IPS-NIHi7 (cell line): ENCODE results near the gene TXNRD3.
"Not testable (repeated sequence)": the region's sequence is repeated elsewhere in the genome, so short reads cannot be mapped to it uniquely, and the experiment has no call there.

Experiments
- DNase-seq: peaks from one replicate; pipeline ENCODE4 v3.0.0; 2012; ENCODE audit warnings: mixed read lengths; ENCODE audit errors: extremely low spot score

The TXNRD3 gene

DNA sequence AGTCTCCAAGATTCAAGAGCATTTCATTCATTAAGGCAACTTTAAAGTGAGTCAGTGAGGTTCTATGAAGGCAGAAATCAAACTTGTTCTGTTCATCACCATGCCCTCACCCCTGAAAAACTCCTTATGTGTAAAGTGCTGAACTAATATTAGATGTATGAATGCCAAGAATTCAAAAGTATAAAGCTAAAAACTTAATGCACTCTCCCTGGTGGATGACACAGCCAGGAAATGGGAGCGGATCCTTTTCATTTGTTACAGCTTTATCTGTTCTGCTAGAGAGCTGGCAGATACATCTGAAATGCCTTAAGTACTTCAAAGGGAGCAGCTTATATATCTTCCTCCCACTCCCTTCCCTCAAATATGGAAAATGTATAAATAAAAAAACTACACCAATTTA lies 8.2 kb downstream of the TXNRD3 start:
- DNase-seq: no peak

DNA sequence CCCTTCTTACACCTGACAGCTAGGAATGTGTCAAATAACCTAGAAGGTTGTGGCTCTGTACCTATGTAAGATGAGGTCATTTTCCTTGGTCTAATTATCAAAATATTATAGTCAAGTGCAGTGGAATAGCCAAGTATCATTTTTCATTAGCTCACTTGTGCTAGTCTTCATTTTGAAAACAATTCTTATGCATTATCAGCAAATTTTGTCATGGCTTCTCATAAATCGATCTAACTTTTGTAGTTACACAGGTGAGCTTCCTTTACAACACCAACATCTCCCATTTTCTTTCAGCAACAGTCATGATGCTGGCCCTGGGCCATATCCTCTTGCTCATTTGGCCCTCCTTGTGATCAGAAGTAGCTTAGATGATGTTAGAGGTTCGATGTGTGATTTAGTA lies 10.3 kb downstream of the TXNRD3 start:
- DNase-seq: no peak

DNA sequence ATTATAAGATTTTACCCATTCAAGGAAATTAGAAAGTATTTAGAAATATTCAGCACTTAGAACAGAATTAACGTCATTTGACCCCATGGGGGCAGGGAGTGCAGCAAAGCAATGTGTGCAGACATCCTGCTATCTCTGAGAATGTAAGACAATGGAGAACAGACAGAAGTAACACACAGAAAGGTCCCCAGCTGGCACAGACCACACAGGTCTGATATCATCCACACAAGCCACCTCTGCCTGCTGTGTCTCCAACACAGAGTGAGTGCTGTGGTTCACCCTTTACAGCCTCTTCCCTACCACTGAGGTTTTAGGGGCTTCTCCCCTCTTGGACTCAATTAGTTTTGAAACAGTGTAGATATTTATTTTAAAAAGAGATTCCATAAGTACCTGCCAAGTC lies 16.1 kb downstream of the TXNRD3 start:
- no peak for DNase-seq

DNA sequence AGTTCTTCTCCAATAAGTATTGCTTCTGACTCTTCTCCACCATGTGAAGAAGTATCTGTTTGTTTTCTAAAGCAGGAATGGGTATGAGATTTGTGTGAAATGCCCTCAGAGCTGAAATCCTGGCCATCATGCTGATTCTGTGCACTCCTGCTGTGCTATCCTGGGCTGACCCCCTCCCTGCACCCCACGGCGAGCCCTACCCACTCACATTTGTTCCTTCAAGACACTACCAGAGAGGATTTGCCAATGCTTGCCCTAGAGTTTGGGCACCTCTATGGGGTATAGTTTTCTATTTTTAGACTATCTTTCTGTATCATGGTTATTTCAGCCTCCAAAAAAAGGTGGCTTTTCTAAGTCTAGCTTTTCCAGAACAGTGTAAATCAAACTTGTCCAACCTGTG lies 18.5 kb downstream of the TXNRD3 start:
- no peak for DNase-seq

DNA sequence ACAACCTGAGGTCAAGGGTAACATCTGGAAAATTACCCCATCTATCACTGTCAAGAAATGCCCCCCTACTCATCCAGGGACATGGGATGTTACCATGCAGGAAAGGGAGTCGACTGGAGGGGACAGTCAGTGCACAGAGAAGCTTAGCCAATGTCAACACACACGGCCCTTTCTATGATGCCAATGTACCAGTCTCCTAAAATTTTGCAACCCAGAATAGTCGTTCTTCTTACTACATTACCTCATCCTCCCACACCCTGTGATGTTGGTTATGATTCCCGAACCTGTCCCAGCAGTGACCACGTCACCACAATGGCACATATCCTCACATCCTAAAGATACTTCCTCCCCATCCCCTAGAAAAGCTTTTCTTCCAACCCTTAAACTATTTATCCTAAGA lies 20.1 kb downstream of the TXNRD3 start:
- DNase-seq: no peak

DNA sequence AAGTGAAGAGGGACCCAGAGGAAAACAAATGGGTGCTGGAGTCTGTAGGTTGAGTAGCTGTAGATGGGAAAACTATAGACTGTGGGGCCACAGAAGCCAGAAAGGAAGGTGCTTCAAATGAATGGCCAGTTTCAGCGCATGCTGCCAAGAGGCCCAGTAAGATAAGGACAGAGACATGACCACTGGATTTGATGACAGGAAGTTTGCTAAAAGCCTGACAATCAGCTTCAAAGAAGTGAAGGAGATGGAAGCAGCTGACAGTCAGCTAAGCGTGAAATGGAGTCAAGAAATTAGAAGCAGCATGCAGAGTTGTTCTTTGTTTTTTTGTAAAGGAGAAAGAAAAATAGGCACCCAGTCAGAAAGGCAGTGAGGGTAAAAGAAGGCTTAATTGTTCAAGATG lies 24.9 kb downstream of the TXNRD3 start:
- DNase-seq: no peak

DNA sequence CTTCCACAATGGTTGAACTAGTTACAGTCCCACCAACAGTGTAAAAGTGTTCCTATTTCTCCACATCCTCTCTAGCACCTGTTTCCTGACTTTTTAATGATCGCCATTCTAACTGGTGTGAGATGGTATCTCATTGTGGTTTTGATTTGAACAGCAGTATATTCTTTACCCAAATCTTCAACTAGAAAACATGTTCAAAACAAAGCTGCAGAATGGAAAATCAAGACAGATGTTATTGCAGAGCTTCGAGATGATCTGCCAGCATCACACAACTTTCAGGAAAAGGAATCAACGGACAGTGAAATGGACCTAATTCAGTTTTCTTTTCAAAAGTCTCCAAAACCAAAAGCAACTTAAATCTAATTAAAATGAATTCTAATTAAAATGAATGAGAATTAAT lies 29.2 kb downstream of the TXNRD3 start:
- not testable (repeated sequence) for DNase-seq

DNA sequence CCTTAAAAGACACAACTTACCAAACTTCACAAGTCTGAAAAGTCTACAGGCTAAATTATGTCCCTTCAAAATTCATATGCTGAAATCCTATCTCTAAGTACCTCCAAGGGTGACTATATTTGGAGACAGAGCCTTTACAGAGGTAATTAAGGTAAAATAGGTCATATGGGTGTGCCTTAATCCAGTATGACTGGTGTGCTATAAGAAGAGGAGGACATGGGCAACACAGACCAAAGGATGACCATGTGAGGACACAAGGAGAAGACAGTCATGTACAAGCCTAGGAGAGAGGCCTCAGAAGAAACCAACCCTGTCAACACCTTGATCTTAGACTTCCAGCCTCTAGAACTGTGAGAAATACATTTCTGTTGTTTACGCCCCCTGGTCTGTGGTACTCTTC lies 32.2 kb downstream of the TXNRD3 start:
- DNase-seq: no peak

DNA sequence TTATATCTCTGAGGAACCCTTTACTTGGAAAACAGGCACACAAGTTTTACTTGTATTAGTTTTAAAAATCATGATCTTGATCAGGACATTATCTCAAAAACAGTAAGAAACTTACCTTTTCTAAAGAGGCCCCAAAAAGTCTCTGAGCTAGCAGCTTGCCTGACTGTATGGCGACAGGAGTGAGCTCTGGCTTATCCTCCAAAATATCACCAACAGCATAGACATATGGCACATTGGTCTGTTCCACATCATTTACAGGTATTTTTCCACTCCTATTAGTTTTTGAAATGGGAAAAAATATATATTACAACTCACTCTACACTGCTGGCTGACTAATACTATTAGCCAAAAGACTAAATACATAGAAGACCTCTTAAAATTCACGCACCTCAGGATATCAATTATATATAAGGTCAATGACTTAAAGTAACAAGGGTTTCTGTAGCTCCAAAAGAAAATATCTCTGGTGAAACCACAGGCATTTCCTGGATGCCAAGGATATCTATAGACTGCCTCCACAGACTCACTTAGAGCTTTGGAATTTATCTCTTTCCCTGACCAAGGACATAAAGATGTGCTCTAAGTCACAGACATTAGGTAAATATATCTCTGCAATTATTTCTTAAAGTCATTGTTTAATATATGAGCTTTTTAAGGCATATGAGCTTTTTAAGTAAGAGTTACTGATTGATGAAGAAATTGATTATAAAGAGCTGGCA lies 33.1 kb downstream of the TXNRD3 start:
- no peak for DNase-seq

DNA sequence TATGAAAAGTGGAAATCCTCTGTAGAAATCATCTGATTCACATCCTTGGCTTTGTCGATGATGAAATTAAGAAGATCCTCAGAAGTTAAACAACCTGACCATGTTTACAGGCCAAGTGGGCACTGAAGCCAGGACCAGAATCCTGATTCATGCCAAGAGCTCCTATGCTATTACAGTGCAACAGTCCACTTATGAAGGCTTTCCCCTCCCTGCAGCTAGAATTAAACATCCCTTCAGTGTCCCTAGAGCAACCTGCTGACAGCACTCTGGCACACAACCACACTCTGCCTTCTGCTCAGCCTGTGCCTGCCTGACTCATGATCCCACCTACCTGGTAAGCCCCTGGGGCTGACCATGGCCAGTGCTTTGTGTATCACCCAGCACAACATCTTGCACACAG lies 33.8 kb downstream of the TXNRD3 start:
- no peak for DNase-seq

DNA sequence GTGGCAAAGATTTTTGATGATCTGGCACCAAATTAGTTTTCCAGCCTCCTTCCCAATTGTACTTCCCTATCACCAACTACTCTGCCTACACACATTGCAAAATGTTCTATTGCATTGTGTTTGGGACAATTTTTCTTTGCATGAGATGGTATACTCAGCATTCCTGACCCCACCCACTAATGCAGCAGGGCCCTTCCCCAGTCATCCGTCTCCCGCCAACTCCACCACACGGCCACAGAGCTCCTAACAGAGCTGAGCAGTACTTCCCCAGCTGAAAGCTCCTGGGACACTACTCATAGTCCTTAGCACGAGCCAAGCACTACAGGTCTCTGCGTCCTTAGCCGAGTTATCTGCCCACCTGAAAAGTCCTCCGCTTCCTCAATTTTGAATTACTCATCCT lies 34.2 kb downstream of the TXNRD3 start:
- no peak for DNase-seq

DNA sequence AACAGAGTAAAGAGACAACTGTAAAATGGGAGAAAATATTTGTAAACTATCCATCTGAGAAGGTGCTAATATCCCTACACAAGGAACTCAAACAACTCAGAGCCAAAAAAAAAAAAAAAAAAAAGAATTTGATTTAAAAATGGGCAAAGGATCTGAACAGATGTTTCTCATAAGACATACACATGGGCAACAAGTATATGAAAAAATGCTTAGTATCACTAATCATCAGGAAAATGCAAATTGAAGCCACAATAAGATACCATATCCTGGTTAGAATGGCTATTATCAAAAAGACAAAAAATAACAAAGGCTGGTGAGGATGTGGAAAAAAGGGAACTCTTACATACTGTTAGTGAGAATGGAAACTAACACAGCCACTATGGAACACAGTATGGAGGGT lies 36.2 kb downstream of the TXNRD3 start:
- DNase-seq: no peak

DNA sequence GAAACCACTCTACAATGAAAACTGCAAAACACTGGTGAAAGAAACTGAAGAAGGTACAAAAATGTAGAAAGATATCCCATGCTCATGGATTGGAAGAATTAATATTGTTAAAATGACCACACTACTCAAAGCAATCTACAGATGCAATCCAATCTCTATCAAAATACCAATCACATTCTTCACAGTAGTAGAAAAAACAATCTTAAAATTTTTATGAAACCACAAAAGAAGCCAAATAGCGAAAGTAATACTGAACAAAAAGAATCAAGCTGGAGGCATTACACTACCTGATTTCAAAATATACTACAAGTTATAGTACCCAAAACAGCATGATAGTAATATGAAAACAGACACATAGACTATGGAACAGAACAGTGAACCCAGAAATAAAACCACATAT lies 36.9 kb downstream of the TXNRD3 start:
- no peak for DNase-seq

DNA sequence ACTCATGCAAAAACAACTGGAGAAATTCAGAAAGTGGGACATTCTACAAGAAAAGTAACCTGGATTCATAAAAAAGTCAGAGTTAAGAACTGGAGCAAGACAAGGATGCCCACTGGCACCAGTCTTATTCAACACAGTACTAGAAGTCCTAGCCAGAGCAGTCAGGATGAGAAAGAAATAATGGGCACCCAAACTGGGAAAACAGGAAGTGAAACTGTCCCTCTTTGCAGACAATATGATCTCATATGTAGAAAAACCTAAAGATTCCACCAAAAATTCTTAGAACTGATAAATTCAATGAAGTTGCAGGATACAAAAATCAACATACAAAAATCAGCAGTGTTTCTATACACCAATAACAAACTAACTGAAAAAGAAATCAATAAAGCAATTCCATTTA lies 37.4 kb downstream of the TXNRD3 start:
- DNase-seq: no peak

DNA sequence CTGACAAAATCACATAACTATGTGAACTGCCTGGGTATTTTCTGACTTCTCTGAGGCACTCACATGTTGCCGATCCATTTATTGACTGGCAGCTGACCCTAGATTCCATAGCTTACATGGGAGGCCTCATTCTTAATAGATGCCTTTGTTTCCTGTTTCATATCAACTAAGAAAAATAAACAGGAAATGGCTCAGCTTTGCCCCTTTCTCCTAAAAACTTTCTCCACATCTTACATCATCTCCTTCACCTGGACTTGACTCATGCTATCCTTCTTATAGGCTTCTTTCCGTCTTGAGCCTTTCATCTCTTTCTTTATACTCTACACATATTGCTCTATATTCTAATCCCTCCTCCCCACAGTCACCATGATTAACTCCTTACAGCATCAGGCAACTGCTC lies 38.0 kb downstream of the TXNRD3 start:
- no peak for DNase-seq

DNA sequence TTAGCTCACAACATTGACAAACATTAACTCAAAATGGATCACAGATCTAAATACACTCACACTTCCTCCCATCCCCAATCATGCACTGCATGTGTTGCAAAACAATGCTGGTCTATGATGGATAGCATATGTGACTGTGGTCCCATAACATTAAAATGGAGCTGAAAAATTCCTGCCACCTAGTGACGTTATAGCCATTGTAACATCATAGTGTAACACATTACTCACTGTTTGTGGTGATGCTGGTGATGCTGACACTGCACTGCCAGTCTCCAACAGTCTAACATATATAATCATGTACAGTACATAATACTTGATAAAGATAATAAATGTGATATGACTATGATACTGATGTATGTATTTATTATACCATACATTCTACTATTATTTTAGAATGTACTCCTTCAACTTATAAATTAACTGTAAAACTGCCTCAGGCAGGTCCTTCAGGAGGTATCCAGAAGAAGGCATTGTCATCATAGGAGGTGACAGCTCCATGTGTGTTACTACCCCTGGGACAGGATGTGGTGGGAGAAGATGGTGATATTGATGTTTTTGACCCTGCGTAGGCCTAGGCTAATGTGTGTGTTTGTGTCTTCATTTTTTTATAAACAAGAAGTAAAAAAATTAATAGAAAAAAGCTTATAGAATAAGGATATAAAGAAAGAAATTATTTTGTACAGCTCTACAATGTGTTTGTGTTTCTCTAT lies 41.3 kb downstream of the TXNRD3 start:
- no peak for DNase-seq

DNA sequence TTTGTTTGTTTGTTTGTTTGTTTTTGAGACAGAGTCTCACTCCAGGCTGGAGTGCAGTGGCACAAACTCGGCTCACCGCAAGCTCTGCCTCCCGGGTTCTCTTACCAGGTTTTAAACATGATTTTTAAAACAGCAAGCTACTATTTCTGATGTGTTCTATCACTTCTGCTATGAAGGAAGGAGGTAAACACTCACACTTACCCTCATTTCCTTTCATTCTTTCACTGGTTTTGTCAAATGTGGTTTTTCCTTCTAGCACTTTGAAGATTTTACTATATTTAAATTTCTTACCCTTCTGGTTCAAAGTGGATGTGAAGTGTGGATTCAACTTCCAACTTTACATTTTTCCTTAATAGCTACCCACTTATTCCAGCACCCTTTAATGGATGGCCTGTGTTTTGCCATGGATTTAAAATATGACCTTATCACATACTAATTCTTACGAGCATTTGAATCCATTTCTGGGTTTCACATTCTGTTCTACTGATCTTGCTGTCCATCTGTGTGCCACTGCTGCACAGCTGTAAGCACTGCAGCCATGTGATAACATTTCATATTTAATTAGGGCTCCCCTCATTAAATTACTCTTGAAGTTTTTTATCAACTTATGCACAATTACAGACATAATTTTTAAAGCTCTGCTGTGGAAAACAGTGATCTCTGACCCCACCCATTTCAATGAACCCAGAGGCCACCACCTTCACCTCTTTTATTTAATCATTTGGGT lies 42.3 kb downstream of the TXNRD3 start:
- DNase-seq: no peak

DNA sequence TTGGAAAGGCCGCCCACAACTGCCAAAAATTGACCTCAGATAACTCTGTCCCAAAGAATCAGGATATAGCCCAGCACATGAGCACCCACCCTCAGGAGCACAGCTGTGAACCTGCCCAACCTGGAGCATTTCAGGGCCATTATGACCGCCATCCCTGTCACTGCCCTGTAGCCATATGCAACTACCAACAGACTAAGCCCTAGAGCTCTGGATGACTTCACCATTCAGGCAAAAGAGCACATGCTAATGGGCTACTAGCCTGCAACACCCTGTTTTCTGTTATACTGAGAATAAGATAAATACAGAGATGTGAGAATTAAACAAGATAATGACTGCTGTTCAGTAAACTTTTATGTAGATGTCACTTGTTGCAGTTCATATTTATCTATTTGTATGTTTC lies 45.0 kb downstream of the TXNRD3 start:
- DNase-seq: no peak

DNA sequence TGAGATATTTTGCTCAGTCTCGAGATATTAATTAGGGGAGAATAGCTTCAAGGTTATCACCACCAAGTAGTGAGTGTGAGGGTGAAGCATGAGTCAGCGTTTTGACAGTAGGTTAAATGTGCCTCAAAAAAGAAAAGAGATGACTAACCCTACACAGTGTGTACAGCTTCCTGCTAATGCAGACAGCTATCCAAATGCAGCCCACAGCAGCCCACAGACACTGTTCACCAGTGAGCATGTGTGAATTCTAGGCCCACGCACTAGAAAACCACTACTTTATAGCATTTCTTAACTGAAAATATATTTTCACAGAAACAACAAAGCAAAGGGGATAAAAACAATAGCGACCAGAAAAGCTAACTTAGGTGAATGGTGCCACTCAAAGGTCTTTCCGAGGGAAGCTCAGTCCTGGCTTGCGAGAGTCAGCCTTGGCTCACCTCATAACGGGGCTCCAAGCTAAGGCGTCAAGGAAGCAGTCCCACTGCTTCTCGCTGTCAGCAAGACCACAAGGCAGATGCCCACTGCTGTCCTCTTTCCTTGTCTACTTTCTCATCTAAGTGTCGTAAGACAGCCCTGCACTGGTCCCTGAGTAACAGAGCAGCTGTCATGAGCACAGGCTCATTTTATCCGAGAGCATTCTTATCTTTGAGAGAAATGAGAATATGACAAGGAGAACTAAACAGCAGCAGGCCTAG lies 47.6 kb downstream of the TXNRD3 start:
- no peak for DNase-seq

DNA sequence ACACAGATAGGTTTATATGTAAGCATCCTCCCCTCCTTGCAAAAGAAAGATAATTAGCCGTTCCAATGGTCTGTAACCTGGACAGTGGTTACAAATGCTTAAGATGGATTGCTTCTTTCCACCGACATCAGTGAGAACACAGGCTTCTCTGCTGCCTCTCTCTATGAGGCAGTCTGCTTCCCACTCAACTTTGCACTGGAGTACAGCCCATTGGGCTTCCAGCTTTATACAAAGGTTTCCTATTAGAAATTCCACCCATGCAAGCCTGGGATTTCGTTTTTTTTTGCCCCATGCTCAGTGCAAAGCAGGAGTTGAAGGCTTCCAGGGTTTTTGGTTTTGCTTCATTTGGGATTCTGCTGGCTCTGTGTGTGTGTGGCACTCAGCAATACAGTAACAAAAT lies 48.9 kb downstream of the TXNRD3 start:
- no peak for DNase-seq

DNA sequence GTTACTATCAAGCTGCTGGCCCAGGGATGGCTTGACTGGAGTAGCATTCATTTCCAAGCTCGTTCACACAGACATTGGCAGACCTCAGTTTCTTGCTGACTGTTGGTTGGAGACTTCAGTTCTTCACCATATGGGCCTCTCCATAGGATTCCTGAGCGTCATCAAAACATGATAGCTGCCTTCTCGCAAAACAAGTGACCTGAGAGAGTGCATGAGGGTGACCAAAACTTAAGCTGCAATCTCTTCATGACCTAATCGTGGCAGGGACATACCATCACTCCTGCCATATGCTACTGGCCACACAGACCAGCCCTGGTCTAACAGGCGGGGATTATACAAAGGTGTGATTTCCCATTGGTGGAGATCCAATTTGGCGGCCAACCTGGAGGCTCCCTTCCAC lies 50.2 kb downstream of the TXNRD3 start:
- no peak for DNase-seq

DNA sequence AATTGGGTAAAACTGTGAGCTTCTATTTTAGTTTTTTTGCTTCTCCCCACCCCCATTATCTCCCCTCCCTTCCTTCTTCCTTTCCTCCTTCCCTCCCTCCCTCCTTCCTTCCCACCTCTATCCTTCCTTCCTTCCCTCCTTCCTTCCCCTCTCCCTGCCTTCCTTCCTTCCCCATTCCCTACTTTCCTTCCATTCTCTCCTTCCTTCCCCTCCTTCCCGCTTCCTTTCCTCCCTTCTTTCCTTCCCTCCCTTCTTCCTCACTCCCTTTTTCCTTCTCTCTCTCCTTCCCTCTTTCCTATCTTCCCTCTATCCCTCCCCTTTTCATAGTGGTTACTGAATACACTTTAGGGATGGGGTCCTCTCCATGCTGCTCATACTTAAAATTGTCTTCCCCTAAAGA lies 55.8 kb downstream of the TXNRD3 start:
- DNase-seq: no peak
